ENCODE results near the gene SMYD3. TPM values are rescaled to one million over a fixed set of nuclear protein-coding genes. Genes with fewer than 3 reads are reported as not detected.
A peak's percentile ranks its signal among the peaks of the same experiment; 100 is the strongest.

The SMYD3 gene
- total and polyA plus RNA-seq, 2 donors (not counting 1 experiment from before 2014, with no cell fraction given): 69.4 to 83.1 TPM

DNA sequence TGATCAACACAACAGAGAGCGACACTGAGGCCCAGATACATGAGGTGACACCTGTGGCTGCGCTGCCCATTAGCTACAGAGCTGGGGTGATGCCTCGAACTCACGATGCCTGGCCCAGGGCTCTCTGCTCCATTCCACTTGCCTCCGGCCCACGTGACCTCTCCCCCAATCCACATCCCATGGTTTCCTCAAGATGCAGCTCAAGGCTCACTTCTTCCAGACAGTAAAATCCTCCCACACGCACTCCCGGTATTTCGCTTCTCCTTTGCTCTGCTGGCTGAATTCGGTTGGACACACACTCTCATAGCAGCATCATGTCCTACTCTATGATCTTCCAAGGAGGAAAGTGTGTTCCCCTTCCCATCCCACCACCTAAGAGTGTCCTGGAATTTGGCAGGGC is 679.8 kb downstream of the SMYD3 start:
- TF ChIP-seq EZH2 (IDR thresholded peaks at IDR 0.05; ENCODE audit: low read length, missing control alignments): no peak
- TF ChIP-seq, protein P1, sequence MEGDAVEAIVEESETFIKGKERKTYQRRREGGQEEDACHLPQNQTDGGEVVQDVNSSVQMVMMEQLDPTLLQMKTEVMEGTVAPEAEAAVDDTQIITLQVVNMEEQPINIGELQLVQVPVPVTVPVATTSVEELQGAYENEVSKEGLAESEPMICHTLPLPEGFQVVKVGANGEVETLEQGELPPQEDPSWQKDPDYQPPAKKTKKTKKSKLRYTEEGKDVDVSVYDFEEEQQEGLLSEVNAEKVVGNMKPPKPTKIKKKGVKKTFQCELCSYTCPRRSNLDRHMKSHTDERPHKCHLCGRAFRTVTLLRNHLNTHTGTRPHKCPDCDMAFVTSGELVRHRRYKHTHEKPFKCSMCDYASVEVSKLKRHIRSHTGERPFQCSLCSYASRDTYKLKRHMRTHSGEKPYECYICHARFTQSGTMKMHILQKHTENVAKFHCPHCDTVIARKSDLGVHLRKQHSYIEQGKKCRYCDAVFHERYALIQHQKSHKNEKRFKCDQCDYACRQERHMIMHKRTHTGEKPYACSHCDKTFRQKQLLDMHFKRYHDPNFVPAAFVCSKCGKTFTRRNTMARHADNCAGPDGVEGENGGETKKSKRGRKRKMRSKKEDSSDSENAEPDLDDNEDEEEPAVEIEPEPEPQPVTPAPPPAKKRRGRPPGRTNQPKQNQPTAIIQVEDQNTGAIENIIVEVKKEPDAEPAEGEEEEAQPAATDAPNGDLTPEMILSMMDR (conservative IDR thresholded peaks at IDR 0.05 in 1 of 2, IDR thresholded peaks at IDR 0.05 in 1 of 2; ENCODE audit: low read depth in 1 of 2, low read length in 2 of 2): no peak
- H3K9ac ChIP-seq (ENCODE audit: insufficient read depth, low read length): no peak overlapping the region
- H3K27me3 ChIP-seq (ENCODE audit: control insufficient read depth, insufficient read depth, low read length): no peaks in the 10 kb centered on the region
- H3K9me3 ChIP-seq (ENCODE audit: control insufficient read depth, insufficient read depth, low read depth, low read length): no peaks in the 10 kb centered on the region
- no peak overlapping the region for H2AFZ ChIP-seq (ENCODE audit: low read length)
- H3K27ac ChIP-seq (ENCODE audit: insufficient read depth, low read length): no peak overlapping the region
- no peaks in the 10 kb centered on the region for H4K20me1 ChIP-seq (ENCODE audit: control insufficient read depth, extremely low read depth, insufficient read depth, low read length)
- no peak overlapping the region for H3K4me3 ChIP-seq (replicated peaks in 1 of 4; ENCODE audit: control extremely low read depth in 1 of 4, insufficient read depth in 1 of 4, low read depth in 3 of 4, low read length in 4 of 4)
- H3K4me2 ChIP-seq (ENCODE audit: extremely low read depth, insufficient read depth, low read length): no peak overlapping the region
- no peaks in the 10 kb centered on the region for H3K36me3 ChIP-seq (ENCODE audit: control insufficient read depth, insufficient read depth, low read length)
- peaks cover 6% of the 10 kb centered on the region for H3K4me1 ChIP-seq (ENCODE audit: control insufficient read depth, extremely low read depth, insufficient read depth, low read length)
- DNase-seq (ENCODE audit: low read depth in 2 of 2): no peak
- no peaks in the 10 kb centered on the region for H3K79me2 ChIP-seq (ENCODE audit: control insufficient read depth, insufficient read depth, low read length)

DNA sequence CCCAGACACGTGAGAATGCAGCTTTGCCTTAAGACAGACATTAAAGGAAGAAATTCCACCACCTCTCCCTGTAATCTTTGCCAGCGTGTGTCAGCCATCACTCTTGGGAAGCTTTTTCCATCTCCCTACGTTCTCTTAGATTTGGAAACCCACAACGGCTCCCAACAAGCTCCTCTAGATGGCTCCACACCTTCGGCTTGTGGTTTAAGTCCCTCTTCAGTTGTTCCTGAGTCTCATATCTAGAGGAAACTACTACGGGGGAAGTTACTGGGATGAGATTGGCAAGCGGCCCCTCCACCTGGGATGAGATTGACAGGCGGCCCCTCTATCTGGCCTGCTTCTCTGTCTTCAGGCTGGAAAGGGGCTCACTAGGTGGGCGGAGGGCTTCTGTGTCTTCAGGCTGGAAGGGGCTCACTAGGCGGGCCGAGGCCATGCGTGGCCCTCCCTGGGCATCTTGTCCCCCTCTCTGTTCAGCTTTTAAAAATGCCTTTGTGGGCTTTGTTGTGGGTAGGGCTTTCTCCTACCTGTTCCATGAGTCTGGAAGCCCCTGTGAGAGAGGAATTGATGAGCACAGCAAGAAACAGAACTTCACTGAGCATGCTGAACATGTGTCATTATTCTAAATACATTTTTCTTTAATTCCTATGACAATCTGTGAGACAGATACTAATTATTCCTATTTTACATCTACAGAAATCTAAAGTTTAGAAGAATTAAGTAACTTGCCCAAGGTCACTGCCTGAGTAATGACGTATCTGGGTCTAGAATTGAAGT is 681.8 kb downstream of the SMYD3 start:
- H3K79me2 ChIP-seq (ENCODE audit: control insufficient read depth, insufficient read depth, low read length): no peaks in the 10 kb centered on the region
- H3K4me1 ChIP-seq (ENCODE audit: control insufficient read depth, extremely low read depth, insufficient read depth, low read length): peaks cover 6% of the 10 kb centered on the region
- H3K4me3 ChIP-seq (replicated peaks in 1 of 4; ENCODE audit: control extremely low read depth in 1 of 4, insufficient read depth in 1 of 4, low read depth in 3 of 4, low read length in 4 of 4): no peak overlapping the region
- H4K20me1 ChIP-seq (ENCODE audit: control insufficient read depth, extremely low read depth, insufficient read depth, low read length): no peaks in the 10 kb centered on the region
- no peaks in the 10 kb centered on the region for H3K27me3 ChIP-seq (ENCODE audit: control insufficient read depth, insufficient read depth, low read length)
- H2AFZ ChIP-seq (ENCODE audit: low read length): peak overlapping the region; percentile 17
- no peak overlapping the region for H3K4me2 ChIP-seq (ENCODE audit: extremely low read depth, insufficient read depth, low read length)
- H3K27ac ChIP-seq (ENCODE audit: insufficient read depth, low read length): no peak overlapping the region
- H3K9me3 ChIP-seq (ENCODE audit: control insufficient read depth, insufficient read depth, low read depth, low read length): no peaks in the 10 kb centered on the region
- no peak for TF ChIP-seq EZH2 (IDR thresholded peaks at IDR 0.05; ENCODE audit: low read length, missing control alignments)
- TF ChIP-seq, protein P1 (conservative IDR thresholded peaks at IDR 0.05 in 1 of 2, IDR thresholded peaks at IDR 0.05 in 1 of 2; ENCODE audit: low read depth in 1 of 2, low read length in 2 of 2): peak; percentile 39 to 53
- no peaks in the 10 kb centered on the region for H3K36me3 ChIP-seq (ENCODE audit: control insufficient read depth, insufficient read depth, low read length)
- H3K9ac ChIP-seq (ENCODE audit: insufficient read depth, low read length): no peak overlapping the region
- peak; percentile 29 to 48 for DNase-seq (ENCODE audit: low read depth in 2 of 2)

DNA sequence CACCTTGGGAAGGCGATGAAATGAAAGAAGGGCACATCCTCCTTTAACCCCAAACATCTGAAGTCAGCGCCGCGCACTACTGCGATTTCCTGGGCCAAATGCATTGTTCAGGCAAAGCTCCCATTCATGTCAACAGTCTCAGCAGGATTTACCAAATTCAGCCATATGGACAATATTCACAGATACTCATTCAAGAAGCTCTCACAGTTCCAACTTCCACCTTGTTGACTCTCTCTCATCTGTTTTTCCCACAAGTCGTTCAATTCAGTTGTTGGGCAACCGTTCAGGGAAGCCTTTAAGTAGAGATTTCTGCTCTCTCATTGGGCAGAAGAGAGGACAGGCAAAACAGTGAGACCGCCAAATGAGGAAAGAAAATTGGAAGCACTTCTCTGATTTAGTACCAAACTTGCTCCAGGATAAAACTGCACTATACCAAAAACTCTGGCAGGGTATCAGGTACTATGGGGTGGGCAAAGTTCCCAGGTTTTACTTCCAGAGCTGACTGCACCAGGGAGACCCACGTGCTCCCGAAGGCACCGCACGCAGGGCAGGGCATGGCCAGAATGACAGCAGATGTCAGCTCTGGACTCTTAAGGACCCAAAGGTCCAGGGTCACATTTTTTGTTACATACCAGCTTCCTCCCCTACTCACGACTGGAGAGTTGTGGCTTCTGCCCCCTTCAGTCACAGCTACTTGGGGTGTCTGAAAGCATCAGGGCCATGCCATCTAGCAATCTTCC is 683.5 kb downstream of the SMYD3 start:
- TF ChIP-seq, protein P1 (conservative IDR thresholded peaks at IDR 0.05 in 1 of 2, IDR thresholded peaks at IDR 0.05 in 1 of 2; ENCODE audit: low read depth in 1 of 2, low read length in 2 of 2): no peak
- no peak for TF ChIP-seq EZH2 (IDR thresholded peaks at IDR 0.05; ENCODE audit: low read length, missing control alignments)
- Histone ChIP-seq H3K9me3 (ENCODE audit: control insufficient read depth, insufficient read depth, low read depth, low read length) (no peaks in the 10 kb centered on the region), H3K27me3 (ENCODE audit: control insufficient read depth, insufficient read depth, low read length) (no peaks in the 10 kb centered on the region), H3K79me2 (ENCODE audit: control insufficient read depth, insufficient read depth, low read length) (no peaks in the 10 kb centered on the region), H3K4me1 (ENCODE audit: control insufficient read depth, extremely low read depth, insufficient read depth, low read length) (peaks cover 6% of the 10 kb centered on the region), H4K20me1 (ENCODE audit: control insufficient read depth, extremely low read depth, insufficient read depth, low read length) (no peaks in the 10 kb centered on the region), H3K9ac (ENCODE audit: insufficient read depth, low read length) (no peak overlapping the region), H3K27ac (ENCODE audit: insufficient read depth, low read length) (peak overlapping the region; percentile 64), H3K4me2 (ENCODE audit: extremely low read depth, insufficient read depth, low read length) (peak overlapping the region; percentile 37), H3K36me3 (ENCODE audit: control insufficient read depth, insufficient read depth, low read length) (no peaks in the 10 kb centered on the region), H3K4me3 (replicated peaks in 1 of 4; ENCODE audit: control extremely low read depth in 1 of 4, insufficient read depth in 1 of 4, low read depth in 3 of 4, low read length in 4 of 4) (no peak overlapping the region), H2AFZ (ENCODE audit: low read length) (no peak overlapping the region)
- DNase-seq (ENCODE audit: low read depth in 2 of 2): peak; percentile 8 to 70
